ENCODE results near the gene QKI.
"Not testable (repeated sequence)": the region's sequence is repeated elsewhere in the genome, so short reads cannot be mapped to it uniquely, and the experiment has no call there.

QKI gene

DNA sequence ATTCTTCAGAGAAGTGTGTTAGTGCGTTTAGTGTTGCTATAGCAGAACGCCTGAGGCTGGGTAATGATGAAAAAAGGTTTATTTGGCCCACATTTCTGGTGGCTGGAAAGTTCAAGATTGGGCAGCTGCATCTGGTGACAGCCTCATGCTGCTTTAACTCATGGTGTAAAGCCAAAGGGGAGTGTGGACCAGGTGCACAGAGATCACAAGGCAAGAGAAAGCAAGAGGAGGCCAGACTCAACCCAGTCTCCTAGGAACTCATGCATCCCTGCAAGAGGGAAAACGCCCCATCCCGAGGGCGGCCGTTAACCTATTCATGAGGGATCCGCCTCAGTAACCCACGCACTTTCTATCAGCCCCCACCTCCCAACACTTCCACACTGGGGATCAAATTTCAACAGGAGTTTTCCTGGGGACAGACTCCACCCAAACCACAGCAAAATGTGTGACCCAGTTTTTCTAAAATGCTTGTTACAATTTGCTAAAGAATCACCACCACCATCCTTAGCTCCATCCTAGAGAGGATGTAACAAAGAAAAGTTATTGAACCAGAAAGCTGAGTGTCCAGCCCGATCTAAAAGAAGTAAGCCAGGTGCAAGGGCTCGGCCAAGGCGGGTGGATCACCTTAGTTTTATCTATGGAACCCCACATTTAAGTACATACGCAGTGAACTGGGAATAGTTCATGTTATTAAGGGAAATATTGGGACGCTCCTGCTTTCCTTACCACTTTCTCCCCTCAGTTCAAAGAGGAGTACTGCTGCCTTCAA, 164.8 kb downstream of the QKI start:
- DNase-seq (ENCODE audit: low spot score) = peak; percentile 88

DNA sequence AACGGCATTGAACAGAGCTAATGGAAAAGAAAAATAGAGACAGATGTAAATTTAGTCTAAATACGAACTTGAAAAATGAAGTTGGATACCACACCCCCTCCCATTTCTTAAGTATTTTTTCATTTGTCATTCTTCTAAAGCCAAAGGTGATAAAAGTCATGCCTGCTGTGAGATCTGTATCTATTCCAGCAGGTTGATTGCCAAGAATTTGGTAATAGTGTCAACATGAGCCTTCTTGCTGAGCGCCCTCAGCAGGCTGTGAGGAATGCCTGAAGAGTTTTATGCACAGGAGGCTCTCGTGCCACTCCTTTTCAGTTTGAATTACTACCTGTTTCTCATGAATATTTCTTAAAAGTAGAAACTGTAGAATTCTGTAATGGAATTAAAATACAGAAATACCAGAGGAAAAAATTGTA, 165.4 kb downstream of the QKI start:
- DNase-seq (ENCODE audit: low spot score) = peak; percentile 82

DNA sequence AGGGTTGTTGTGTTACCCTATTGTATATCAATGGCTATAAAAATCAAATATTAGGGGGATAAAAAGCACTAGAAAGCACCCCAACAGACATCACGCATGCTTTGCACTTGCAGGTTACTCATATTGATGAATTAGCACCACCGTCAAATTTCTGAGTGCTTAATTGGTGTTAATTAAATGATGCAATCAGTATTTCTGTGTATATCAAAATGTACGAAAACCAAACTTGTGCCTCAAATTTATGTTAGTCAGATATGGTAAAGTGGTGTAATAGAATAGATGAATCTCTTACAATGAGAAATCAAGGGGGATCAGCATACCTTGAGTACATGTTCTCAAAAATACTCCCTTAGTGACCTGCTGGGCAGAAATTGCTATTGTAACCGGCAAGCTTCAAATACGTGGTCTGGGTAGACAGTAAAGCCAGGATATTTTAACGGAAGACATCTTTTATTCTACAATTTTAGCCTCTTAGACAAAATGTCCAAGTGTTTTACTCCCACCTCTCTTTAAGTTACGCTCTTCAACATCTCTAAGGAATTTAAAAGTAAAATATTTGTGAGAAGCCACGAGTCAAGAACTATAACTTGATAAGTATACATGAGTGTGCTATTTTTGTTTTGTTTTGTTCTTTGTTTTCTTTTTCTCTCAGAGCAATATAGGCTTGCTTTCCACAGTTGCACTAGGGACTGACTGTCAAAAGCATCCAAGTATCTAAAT, 166.0 kb downstream of the QKI start:
- DNase-seq (ENCODE audit: low spot score) = peak; percentile 72

DNA sequence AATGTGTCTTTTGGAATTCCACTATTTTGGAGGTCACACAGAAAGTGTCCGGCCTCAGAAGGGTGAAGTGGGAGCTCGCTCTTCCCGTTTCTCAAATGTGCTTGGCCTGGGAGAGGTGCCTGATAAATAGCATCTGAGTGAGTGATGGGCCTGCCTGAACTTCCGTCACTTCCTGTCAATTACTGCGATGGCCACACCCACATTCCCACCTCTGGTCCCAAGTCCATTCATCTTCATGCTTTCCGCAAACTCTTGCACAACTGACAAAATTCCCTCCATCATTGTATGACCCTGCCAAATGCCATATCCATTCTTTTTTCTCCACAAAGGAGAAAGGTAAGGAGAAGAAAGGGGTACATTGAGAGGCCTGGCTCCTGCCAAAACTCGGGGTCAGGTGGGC, 169.0 kb downstream of the QKI start:
- peak; percentile 76 for DNase-seq (ENCODE audit: low spot score)

DNA sequence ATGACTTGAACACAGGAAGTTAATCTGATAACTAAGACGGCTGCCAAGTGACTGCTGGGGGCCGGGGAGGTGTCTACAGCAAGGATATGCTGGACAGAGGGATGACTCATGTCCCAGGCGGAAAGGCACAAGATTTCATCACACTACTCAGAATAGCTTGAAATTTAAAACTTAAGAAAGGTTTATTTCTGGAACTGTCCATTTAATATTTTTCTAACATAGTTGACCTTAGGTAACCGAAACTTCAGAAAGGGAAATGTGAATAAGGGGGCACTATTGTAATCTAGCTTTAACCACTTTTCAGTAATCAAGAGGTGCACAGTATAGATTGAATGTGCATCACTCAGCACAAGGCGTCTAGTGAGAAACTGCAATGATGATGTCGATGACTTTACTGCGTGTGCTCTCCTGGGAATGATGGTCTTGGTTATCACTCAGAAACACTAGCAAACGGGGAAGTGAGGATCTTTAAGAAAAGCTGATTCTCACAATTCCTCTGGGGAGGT, 171.5 kb downstream of the QKI start:
- DNase-seq (ENCODE audit: low spot score) = no peak

DNA sequence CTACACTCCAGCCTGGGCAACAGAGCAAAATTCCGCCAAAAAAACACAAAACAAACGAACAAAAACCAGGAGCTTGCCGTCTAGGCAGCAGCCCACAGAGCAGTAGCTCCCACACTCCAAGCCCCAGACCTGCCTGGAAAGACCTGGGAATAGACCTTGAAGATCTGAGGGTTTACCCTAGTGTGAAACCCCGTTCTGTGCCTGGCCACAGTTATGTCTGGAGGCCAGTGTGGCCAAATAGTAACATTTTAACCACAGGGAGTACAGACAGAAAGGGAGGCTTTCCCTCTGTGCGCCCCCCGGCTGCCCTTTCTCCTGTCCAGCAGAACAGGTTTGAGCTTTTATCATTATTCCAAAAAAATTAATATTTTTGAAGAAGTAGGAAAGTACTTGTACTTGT, 172.4 kb downstream of the QKI start:
- DNase-seq (ENCODE audit: low spot score) = no peak

DNA sequence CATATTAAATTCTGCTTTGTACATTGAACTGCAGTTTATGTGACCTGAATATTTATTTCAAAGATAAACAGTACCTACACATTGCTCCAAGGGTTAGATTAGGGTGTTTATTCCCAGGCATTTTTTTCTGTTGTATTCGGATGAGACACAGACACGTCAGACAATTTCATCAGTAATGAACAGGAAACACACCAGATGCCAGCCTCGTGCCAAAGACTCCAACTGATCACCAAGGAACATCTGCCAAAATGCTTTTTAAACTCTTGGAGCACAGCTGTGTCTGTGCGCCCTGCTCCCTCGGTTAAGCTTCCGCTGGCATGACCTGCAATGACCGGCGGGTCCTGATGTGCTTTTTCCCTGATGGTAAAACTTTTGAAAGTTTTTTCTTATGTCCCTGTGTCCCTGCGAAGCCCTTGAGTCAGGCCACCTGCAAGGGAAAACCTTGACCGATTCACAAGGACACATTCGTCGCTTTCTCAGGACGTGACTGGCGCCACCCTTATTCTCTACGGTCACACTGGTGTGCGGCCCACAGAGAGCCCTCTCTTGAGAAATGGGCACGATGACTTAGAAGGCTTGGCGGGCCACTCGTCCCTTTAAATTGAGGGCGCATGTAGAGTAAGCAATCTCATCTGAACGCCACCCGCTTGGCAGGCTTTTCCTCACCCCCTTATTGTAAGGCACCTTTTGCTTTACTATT, 173.9 kb downstream of the QKI start:
- no peak for DNase-seq (ENCODE audit: low spot score)

DNA sequence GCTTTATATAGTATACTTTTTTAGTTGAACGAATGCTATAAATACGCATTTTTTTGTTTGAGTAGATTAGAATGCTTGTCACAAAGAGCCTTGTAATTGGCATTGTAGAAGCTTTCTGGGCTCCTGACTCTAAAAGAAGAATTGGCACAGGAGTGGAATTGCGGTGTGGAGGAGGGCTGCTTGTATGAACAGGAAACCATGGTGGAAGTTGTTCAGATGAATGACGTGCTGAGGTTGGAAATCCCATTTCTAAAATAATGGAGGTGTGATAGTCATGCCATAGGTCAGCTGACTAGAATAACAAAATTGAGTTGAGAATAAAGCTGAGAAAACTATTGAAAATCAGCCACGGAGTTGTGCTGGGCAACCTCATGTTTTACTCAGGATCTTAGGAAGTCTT, 174.9 kb downstream of the QKI start:
- DNase-seq (ENCODE audit: low spot score) = peak; percentile 21

DNA sequence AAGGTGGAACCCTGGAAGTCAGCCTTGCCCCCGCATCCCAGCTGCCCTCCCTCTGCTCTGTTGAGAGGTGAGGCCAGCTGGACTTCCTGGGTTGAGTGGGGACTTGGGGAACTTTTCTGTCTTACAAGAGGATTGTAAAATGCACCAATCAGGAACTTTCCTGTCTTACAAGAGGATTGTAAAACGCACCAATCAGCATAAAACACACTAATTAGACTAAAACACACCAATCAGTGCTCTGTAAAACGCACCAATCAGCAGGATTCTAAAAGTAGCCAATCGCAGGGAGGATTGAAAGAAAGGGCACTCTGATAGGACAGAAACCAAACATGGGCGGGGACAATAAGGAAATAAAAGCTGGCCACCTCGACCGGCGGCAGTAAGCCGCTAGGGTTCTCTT, 175.6 kb downstream of the QKI start:
- not testable (repeated sequence) for DNase-seq (ENCODE audit: low spot score)

DNA sequence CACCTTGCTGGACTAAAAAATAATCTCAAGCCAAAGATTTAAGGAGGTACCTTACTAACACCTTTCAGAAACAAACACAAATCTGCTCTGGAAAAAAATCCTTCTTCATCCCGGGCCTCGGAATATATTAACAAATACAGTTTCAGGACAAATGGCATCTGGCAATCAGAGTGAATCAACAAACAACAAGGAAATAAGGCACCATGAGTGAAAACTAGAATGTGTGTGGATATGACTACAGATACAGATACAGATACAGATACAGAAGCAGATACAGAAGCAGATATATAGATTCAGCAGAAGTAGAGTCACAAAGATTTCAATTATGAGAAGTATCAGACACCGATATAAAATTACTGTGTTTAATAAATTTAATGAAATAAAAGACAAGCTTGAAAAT, 178.4 kb downstream of the QKI start:
- no peak for DNase-seq (ENCODE audit: low spot score)

DNA sequence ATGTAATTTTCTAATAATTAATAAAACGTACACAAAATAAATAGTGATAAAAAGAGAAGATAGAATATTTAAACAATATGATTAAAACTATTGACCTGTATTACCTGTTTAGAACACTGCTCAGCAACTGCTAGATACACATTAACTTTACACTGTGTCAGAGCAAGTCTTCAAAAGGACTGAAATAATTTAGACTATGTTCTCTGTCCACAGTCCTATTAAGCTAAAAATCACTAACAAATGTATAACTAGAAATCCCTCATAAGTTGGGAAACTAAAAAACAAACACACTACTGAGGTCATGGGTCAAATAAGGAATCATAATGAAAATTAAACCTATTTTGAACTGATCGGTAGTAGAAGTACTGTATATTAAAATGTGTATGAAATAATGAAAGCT, 181.7 kb downstream of the QKI start:
- no peak for DNase-seq (ENCODE audit: low spot score)

DNA sequence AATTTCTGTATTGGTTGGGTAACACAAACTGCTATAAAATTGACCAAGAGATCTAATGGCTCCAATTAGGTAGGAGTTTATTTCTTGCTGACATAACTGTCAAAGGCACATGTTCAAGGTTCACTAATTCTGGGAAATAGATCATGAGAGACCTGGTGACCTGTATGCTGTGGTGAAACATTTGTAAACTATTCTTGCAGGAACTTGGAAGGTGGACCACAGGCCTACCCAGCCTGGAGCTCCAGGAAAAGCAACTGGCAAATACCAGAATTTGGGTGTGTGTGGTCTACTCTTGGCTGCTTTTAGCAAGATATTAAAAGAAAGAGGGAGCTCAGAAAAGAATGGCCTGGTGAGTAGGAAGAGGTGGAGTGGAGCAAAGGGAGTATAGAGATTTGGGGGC, 184.6 kb downstream of the QKI start:
- no peak for DNase-seq (ENCODE audit: low spot score)

DNA sequence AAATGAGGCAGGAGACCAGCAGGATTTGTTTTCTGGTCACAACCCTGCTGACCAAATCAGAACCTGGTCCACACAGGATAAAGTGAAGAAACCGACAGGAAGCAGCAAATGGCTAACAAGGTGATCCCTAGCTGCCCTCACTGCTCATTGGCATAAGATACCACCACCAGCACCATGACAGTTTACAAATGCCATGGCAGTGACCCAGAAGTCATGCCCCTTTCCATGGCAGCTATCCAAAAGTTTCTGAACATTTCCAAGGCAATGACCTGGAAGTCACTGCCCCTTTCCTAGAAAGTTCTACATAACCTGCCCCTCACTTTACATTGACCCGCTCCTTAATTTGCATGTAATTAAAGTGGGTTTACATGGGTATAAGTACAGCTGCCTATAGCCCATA, 185.2 kb downstream of the QKI start:
- DNase-seq (ENCODE audit: low spot score) = no peak

DNA sequence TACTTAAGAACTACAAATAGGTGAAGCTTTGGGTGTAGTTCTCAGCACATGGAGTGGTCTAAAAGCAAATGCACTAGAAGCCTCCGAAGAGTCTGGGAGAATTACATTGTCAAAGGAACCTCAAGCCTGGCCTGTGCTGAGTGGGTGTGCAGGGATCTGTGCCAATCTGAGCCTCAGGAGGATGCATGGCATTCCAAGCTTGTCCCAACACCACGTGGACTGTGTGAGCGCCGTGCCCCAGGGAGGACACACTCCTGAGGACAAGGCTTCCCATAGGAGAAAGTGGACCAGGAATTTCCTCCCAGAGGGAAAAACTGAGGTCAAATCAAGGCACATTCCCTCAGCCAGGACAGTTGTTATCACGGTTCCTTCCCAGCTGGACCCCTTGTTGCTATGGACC, 185.8 kb downstream of the QKI start:
- no peak for DNase-seq (ENCODE audit: low spot score)

DNA sequence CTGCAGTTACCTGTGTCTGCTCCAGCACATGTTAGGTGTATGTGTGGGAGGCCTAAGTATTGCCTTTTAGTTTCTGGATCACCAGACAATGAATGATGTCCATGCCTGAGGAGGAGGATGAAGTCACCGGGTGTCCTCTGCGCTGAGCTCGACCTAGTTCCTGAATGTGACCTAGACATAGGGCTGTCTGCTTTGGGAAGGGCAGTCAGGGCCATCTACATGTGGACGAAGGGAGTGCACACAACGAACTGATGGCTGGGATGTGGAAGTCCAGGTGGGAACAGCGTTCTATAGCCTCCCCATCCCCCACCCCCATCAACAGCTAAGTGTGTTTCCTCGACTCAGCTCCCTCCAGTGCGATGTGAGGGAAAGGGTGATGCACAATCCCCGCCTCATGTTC, 186.3 kb downstream of the QKI start:
- no peak for DNase-seq (ENCODE audit: low spot score)

DNA sequence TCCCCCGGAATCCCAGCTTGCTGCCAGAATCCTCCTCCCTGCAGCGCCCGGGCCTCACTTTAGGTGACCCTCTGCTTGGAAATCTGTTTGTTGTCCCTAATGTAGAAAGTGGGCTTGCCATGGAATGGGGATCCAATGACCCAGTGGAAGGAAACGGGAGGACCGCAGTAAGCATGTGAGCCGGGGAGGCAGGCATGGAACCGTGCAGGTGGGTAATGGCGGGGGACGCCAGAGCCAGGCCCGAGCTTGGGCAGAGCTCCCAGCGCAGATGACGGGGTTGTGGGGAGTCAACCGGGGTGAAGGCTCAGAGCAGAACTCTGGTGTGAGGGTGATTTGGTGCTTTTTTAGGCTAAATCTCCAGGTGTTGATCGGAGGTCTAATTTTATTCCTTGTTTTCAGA, 188.3 kb downstream of the QKI start:
- no peak for DNase-seq (ENCODE audit: low spot score)

DNA sequence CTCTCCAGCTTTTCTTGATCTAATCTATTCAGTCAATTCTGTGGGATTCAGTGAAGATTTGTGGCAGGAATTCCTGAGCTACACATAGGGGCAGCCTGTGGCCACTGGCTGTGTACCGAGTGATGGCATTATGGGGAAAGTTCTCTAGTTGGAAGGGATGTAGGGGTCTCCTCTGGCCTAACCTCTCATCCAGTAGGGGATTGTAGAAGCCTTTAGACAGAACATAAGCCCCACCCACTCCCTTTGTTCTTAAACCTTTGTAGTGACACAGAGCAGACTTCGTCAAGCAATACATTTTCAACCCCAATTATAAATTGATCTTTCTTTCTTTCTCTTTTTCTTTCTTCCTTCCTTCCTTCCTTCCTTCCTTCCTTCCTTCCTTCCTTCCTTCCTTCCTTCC, 188.9 kb downstream of the QKI start:
- DNase-seq (ENCODE audit: low spot score) = no peak

DNA sequence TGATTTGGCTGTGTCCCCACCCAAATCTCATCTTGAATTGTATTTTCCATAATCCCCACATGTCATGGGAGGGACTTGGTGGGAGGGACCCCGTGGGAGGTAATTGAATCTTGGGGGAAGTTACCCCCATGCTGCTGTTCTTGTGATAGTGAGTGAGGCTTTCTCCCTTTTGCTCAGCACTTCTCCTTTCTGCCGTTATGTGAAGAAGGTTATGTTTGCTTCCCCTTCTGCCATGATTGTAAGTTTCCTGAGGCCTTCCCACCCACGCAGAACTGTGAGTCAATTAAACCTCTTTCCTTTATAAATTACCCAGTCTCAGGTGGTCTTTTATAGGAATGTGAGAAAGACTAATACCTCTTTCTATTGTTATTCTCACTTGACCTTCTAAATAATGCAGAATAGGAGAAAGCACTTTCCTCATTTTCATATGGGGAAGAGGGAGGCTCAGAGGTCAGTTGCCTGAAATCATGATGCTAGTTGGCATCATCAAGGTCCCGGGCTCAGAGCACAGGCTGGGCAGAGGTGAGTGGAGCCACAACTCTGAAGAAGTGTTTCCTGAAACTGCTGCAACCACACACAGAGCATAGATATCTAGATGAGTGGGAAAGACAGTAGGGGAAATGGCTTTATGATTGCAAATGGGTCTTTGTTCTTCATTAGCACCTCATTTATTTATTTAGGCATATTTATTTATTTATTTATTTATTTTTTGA, 191.0 kb downstream of the QKI start:
- DNase-seq (ENCODE audit: low spot score) = no peak

DNA sequence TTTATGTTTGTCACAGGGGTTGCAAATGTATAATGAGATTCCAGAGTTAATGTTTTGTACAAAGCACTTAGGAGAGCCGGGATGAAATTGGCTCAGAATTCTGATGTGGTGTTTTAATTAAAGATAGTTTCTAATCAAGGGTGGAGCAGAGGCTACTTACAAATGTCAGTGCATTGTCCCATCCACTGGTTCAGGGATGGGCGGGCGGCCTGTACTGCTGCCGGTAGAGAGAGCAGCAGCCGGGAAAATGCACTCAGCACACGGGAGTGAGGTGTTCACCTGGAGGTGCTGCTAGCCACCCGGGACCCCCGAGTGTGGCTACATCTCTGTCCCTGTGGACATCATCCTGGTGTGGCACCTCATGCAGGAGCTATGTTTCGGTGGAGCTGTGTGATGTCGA, 193.3 kb downstream of the QKI start:
- no peak for DNase-seq (ENCODE audit: low spot score)

DNA sequence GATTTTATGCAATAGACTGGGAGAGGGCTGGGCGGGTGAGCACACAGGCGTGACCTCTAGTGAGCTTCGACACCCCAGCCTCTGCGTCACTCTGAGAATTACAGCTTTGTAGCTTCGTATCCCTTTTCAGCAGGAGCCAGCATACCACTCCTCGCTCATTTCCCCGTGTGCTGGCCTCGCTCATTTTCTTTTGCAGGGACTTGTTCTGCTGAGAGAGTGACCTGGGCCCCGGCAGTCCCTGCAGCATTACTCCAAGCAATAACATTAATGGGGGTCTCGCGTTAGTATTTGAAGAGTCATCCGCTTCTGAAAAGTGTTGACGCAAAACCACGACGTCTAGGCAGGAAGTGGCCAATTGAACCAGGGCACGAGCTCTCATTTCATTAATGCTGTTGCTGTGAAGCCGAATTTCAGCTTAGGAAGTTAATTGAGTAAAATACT, 193.7 kb downstream of the QKI start:
- no peak for DNase-seq (ENCODE audit: low spot score)

DNA sequence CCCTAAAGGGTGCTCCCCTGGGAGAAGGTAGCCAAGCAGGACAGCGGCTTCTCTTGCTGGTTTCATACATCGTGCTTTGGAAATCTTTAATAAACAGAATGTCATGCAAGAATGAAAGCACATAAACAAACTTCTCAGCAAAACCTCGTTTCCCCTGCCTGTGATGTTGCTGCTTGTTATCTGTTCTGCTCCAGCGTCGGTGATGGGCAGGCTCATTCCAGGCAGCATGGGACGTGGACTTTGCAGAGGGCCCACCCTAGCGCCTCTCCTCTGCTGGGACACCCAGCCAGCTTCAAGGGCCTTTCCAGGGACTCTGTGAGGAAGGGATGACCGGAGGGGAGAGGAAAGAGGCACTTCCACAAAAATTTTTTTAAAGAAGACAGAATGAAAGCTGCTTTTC, 197.7 kb downstream of the QKI start:
- DNase-seq (ENCODE audit: low spot score) = no peak

DNA sequence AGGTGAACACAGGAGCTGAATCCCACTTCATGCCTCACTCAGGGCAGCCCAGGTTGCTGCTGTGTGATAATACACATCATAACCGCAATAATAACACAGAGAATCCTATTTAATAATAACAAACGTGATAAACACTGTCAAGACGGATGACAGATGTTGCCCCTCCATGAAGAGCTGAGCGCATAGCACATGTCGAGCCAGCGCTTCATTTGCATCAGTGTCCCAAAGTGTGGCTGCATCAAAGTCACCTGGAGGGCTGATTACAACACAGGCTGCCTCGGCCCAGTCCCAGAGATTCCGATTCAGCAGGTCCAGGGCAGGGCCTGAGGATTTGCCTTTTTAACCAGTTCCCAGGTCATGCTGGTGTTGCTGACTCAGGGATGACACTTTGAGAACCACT, 198.5 kb downstream of the QKI start:
- DNase-seq (ENCODE audit: low spot score) = no peak

Measured in pons (tissue), 1 donor.